HG03521 (cell line): ENCODE data around the gene TEN1.

Experiments used
- ATAC-seq: cut with Tn5 transposase; IDR thresholded peaks from one replicate; pipeline ENCODE4 v1.9.1; 2021; ENCODE audit warnings: mild to moderate bottlenecking, moderate library complexity; ENCODE audit not compliant: unreplicated experiment

TEN1 gene

DNA sequence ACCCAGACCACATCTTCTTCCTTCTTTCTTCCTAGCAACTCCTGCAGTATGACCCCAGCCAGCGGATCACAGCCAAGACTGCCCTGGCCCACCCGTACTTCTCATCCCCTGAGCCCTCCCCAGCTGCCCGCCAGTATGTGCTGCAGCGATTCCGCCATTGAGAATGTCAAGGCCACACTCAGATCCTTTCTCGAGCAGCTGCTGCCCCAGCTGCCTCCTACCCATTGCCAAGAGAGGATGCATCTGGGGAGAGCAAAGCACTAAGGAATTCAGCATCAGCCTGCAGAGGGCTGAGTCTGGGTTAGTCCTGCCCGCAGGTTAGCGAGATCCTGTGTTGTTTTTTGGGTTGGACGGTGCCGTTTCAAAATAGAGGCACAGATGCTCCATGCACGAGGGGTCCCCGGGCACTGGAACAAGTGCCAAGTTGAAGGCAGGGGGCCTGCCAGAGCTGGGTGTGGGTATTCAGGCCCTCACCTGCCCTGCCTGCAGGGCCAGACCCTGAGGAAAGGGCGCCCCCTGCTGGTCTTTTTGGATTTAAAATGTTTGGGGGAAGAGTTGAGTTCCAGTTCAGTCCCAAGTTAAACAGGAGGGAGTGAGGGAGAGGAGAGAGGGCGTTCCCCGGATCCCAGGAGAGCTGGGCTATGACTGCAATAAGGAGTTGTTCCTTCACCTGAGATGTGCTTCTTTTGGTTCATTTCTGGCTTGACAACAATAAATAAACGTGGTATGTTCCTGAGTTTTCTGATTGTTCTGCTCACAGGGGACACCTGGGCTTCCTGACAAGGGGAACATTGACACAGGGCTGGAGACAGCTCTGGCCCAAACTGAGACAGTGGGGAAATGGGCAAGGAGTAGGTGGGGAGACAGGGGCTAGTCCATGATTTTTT, 26.5 kb downstream of the TEN1 start:
- ATAC-seq = no peak

DNA sequence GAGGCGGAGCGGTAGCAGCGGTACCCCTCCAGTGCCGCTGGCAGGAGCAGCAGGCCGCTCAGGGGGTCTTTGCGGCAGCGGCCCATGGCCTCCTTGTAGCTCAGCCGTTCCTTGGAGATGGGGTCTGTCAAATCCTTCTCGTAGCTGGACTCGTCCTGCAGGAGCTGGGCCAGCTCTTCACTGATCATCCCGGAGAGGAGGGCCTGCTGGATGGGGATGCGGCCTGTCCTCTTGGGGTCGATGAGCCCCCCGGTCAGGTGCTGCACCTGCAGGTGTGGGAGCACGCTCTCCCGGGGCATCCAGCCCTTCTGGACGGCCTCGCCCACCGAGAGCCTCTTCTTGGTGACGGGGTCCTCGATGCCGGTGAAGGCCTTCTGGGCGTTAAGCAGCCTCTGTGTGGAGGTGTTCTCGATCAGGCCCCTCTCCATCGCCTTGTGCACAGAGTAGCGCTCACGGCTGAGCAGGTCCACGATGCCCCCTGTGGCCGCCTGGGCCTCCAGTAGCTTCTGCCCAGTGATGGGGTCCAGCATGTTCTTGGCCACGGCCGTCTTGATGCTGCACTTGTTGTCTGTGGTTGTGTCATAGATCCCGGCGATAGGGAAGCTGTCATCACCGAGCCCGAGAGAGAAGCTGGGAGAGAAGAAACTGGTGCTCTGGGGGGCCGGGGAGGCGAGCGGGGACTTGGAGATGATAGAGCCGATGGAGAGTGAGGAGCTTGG, 28.2 kb downstream of the TEN1 start:
- no peak for ATAC-seq

DNA sequence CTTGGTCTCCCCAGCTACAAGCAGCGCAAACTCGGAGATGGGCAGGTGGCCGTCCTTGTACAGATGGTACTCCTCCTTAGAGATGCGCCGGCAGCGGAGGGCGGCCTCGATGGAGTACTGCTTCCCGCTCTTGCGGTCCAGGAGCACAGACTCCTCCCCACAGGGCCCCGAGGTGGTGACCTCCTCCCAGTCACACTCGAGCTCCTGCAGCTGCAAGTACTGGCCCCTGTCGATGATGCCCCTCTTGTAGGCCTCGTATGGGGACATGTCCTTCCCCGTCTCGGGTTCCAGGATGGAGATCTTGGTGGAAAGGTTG, 28.8 kb downstream of the TEN1 start:
- ATAC-seq = no peak

DNA sequence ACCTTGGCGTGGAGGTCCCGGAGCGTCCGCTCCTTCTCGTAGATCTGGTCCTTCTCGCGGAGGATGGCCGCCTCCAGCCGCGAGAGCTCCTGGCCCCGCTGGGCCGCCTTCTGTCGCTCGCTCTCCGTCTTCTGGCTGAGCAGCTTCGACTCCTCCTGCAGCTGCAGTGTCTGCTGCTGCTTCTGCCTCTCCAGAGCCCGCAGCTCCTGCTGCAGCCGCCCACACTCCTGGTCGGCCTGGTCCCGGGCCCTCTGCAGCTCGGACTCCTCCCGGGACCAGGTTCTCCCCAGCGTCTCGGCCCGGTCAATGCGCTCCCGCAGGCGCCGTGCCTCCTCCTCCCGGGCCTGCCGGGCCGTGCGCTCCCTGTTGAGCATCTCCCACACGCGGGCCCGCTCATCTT, 29.2 kb downstream of the TEN1 start:
- ATAC-seq = no peak

DNA sequence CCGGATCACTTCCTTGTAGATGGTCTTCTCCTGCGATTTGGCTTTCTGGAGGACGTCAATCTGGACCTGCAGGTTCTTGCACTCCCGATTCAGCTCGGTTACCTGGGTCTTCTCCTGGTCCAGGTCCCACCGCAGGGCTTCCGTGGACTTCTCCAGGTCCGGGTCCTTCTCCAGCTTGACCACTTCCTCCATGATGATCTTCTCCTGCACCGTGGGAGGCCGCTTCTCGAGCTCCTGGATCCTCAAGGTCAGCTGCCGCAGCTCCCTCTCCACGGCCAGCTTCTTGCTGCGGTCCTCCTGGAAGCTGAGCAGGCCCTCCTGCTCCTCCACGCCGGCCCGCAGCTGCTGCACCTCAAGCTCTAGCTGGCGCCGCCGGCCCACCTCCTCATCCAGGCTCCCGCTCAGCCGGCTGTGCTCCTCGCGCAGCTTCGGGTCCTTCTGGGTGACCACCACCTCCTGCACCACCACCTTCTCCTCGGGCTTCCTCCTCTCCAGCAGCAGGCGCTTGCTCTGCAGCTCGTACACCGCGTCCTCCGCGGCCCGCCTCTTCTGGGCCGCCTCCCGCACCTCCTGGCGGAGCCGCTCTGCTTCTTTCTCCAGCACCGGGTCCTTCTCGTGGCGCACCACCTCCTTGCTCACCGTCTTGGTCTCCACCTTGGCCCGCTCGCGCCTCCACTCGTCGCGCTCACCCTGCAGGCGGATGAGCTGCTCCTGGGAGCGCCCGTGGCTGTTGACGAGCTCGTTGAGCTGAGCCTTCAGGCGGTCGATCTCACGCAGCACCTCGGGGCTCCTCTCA, 29.8 kb downstream of the TEN1 start:
- ATAC-seq = no peak

DNA sequence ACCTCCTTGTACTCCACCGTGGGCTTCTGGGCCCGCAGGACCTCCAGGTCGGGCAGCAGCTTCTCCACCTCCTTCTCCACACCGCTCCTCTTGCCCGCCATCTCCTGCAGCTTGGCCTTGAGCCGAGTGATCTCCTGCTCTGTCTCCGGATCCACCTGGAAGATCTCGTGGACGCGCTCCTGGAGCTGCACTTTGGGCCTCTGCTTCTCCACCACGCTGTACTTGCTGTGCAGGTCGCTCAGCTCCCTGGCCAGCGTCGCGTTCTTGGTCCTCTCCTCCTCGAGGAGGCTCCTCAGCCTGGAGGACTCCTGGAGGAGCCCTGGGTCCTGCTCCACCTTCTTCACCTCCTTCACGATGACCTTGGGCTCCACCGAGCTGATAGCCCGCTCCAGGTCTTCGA, 30.4 kb downstream of the TEN1 start:
- no peak for ATAC-seq

DNA sequence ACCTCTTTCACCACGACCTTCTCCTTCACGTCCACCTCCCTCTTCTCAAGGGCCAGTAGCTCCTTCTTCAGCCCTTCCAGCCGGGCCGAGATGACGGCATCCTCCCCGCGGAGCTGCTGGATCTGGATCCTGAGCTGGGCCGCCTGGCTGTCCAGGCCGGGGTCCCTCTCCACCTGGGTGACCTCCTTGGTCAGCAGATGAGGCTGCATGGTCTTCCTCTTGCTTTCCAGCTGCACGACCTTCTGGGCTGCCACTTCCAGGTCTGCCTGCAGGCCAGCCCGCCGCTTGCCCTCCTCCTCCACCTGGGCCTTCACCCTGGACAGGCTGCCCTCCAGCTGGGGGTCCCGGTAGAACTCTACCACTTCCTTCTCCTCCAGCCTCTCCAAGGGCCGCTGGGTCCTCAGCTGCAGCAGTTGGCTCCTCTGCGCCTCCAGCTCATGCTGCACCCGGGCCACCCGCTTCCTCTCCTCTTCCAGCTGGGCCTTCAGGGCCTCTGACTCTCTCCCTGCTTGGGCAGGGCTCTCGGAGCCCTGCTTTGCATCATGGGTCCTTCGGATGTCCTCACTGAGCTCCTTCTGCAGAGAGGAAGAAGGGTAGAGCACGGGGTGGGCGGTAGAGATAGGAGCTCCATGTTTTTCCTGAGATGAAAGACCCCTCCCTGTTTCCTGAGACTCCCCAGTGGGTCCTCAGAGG, 31.1 kb downstream of the TEN1 start:
- no peak for ATAC-seq

DNA sequence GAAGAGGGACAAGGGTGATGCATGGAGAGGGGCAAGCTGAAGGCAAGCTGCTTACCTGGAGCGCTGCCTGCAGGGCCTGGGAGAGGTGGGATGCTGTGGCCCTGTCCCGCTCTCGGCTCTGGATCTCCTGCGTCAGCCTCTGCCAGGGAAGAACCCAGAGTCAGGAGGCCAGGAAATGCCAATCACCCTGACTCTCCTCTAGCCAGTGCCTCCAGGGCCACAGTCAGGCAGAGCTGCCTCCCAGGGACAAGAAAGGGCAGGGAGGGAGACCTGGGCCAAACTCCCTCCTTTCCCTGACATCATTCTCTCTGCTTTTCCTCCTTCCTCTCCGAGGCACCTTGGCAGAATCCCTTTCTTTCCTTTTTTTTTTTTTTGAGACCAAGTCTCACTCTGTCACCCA, 32.9 kb downstream of the TEN1 start:
- no peak for ATAC-seq

DNA sequence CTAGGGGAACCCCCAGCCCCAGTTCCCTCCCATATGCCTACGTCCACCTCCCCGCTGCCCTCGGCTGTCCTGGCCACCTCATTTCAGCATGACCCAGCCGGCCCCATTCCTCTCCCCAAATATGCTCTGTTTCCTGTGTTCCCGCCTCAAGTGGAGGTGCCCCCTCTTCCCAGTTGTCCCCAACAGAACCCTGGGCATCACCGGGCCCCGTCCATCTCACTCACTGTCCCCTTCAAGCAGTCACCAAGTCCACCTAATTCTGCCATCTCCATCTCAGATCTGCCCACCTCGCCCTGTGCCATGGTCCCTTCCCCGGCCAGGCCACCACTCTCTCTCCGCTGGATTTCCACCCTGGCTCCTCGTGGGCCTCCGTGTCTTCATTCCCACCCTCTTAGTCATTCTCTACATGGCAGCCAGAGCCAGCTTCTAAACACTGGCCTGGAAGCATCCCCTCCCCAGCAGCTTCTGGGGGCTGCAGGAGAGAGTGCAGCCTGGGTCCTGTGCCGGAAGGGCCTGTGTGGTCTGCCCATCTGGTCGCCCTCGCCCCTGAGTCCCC, 34.4 kb downstream of the TEN1 start:
- no peak for ATAC-seq

DNA sequence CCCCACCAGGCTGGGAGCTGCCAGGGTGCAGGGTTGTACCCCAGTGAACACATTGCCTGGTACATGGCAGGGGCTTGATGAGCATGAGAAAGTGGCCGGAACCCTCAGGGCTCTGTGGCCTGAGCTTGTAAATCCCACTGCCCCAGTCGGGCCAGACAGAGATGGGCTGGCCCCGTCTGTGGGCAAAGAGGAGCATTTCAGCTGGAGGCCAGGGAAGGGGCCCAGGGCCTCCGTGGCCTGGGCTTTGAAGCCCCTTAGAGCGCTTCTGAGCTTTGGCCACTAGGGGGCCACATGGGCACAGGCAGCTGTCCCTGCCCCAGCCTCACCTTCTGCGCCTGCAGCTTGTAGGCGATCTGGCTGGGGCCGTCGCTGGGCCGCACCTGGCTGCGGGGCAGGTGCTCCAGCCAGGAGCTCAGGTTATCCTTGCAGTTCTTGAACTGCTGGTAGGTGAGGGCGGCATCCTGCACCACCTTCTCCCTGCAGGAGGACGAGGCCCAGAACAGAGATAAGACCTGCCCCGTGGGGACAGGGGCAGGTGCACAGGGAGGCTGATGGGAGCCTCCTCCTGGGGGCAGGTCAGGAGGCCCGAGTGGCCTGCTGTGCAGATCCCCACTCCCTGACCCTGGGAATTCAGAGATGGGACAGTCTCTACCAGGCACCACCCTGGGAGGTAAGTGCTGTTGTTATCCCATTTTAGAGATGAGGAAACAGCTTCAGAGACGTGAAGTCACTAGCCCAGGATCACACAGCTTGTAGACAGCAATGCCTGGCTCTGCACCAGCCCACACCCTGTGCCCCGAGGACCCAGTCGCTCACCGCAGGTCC, 35.3 kb downstream of the TEN1 start:
- peak; percentile 54 for ATAC-seq

DNA sequence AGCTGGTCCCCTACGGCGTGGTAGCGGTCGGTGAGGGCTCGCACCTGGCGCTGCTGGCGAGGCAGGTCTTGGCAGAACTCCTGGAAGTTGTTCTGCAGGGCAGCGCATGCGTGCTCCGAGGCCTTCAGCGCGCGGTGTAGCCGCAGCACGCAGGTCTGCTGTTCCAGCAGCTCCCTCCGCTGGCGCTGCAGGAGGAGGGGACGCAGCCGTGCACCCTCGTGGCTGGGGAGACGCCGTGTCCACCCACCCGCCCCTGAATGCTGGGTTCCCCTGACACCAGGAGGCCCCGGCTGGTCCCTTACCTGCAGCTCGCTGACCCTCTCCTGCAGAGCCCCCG, 35.9 kb downstream of the TEN1 start:
- ATAC-seq = no peak

DNA sequence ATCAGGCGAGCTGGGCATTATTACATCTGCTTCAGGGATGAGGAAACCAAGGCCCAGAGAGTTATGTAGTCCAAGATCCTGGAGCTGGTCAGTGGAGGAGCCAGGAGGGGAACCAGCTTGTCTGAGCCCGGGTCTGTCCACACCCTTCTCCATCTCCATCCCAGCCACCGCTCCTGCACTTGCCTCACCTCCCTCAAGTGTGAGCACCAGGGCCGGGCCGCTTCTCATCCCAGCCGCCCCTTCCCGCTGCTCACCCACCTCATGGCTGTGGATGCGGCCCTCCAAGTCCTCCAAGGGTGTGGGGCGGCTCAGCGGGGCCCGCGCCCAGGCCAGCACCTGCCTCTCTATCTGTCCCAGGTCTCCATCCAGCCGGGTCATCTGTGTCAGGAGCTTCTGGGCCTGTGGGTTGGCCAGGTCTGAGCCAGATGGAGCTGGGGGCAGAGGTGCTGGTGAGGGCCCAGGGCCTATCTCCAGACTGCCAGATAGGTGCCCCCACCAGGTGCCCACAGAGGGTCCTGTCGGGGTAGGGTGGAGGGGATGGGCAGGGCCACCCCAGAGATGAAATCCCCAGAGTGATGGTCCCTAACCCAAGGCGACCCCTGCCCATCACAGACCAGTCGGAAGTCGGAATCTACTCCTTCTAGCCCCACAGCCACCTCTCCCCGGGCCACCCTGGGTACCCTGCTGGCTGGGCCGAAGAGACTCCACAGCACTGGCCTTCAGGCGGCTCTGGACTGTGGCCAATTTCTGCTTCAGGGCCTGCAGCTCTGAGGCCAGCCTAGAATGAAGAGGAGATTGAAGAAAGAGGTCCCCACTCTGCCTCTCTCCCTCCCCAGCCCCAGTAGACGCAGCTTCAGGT, 38.7 kb downstream of the TEN1 start:
- no peak for ATAC-seq

DNA sequence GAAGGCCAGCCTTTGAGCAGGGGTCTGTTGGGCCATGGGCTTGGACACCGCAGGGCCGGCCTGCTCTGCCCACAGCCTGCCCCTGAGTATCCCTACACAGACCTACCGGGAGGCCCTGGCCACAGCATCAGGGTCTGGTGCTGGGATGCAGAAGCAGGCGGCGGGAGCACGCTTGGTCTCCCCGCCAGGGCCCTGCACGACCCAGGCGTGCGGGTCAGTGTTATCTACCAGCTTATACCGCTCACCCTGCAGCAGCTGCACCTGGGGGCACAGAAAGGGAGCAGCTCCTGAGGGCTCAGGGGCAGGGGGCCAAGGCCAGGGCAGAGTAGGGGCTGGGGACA, 39.3 kb downstream of the TEN1 start:
- ATAC-seq = no peak

DNA sequence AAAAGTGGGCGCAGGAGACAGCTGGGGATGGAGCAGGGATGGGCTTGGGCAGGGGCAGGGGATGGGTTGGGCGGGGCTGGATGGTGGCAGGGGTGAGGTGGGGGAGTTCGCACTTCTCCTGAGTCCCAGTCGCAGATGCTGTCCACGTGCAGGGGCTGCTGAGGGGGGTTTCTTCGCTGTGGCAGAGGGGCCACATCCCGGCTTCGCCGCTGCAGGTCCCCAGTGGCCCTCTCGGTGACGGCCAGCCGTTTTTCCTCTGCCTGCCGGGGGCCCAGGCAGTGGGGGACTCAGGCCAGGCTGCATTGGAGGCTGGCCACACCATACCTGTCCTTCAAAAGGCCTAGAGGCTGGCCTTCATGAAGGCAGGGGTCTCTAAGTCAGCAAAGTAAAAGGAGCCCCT, 39.8 kb downstream of the TEN1 start:
- no peak for ATAC-seq

DNA sequence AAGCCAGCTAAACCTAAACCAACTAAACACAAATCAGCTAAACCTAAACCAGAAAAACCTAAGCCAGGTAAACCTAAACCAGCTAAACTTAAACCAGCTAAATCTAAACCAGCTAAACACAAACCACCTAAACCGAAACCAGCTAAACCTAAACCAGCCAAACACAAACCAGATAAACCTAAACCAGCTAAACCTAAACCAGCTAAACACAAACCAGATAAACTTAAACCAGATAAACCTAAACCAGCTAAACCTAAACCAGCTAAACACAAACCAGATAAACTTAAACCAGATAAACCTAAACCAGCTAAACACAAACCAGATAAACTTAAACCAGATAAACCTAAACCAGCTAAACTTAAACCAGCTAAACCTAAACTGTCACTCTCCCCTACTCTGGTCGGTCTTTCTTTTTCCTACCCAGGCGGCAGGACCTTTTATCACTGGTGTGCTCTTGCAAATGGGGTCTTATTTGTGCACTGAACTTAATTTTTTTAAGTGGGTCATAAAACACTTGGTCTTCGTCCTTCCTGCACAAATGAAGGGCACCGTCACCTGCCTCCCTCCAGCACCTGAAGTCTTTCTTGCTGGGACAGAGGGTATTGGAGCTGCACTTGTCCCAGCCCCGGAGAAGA, 40.9 kb downstream of the TEN1 start:
- no peak for ATAC-seq

DNA sequence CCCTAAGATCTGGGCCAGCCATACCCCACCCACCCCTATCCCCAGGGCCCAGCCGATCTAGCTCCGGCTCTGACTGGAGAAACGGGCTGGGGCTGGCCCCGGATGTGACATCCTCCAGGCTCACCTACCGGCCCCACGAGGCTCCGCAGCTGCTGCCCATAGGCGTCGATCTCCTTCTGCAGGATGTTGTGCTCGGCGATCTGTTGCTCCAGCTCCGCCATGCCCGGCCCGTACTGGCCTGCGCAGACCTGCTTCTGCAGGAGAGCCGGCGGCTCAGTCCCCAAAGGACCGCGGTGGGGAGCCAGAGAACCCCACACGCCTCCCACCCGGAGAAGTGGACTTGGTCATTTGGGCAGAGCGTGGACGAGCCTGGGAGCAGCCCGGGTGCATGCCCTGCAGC, 43.2 kb downstream of the TEN1 start:
- no peak for ATAC-seq

DNA sequence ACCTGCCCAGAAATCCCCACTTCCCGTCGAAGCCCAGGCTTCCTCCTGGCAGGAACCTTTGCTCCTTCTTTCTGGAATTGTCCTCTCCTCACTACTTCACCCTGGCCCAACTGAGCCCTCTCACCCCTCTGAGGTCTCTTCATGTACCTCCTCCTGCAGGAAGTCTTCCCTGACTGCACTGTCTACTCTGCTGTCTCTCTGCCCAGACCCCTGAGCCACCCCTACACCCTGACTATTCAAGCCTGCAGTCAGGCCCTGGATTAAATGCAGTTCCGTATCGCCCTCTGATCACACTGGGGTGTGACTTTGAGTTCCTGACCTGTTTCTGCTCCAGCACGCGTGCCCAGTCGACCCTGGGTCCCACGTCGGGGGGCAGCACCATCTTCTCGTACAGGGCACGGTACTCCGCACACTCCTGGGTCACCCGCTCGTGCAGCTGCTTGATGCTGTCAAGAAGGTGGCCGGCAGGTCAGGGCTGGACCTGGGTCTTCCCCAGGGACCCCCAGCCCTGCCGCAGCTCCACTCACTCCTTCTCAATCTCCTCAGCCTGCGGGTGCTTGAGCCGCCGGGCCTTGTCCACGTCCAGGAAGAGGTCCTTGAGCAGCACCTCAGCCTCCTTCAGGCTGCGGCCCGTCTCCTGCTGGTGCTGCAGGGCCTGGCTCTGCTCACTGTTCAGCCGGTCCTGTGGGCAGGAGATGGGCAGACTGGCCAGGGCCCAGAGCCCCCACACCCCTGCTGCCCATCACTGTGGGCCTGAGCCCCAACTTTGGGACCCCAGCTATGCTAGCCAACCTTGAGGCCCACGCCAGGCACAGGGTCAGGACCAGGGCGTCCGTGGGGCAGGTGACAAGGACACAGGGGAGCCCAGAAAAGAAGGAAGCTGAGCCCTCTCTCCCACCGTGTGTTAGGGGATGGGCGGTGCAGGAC, 44.2 kb downstream of the TEN1 start:
- no peak for ATAC-seq

DNA sequence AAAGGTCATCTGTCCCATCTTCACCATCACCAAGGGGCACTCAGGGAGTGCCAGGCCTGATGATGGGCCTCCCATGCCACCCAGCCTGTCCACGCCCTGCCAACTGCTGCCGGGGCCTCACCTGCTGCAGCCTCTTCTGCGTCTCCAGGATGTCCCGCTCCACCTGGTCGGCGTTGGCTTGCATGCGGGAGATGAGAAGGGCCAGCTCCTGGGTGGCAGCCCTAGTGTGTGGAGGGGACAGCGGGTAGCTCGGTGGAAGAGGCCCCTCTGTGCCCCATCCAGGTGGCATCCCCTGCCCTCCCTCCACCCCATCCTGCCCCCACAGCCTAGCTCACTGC, 44.8 kb downstream of the TEN1 start:
- ATAC-seq = no peak
